NCI-H1694 treated with DMSO at 0.1 percent for 48 hours (cell line): ENCODE results near the gene PCNX1.
"Not testable (repeated sequence)": the region's sequence is repeated elsewhere in the genome, so short reads cannot be mapped to it uniquely, and the experiment has no call there.

Source experiments
- DNase-seq: peaks from one replicate; lab custom pipeline; 2025; lab: John Stamatoyannopoulos, UW

PCNX1 gene

DNA sequence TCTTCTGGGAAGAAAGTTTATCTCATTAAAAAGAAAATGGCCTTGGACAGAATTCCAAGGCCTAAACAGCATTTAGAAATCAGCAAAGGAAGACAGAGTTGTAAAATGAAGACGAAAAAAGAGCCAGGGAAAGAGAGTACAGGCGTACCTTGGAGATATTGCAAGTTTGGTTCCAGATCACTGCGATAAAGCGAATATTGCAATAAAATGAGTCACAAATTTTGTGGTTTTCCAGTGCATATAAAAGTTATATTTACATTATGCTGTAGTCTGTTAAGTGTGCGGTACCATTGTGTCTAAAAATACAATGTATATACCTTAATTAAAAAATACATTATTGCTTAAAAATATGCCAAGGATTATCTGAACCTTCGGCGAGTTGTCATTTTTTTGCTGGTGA, 9.0 kb downstream of the PCNX1 start:
- DNase-seq = no peak

- no peak for DNase-seq
These were observed 9.5 kb downstream of the PCNX1 start for GRCh38 chr14:70916799-70917198.

DNA sequence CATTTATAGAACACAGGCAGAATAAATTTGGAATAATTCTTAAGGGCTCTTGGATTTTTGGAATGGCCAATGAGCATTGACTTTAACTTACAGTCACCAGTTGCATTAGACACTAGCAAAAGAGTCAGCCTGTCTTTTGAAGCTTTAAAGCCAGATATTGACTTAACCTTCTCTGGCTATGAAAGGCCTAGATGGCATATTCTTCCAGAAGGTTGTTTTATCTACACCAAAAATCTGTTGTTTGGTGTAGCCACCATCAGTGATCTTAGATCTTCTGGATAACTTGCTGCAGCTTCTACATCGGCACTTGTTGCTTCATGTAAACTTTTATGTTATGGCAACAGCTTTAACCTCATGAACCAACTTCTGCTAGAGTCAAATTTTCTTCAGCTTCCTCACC, 10.4 kb downstream of the PCNX1 start:
- DNase-seq = no peak

- no peak for DNase-seq
These were observed 12.5 kb downstream of the PCNX1 start for GRCh38 chr14:70919774-70920173.

DNA sequence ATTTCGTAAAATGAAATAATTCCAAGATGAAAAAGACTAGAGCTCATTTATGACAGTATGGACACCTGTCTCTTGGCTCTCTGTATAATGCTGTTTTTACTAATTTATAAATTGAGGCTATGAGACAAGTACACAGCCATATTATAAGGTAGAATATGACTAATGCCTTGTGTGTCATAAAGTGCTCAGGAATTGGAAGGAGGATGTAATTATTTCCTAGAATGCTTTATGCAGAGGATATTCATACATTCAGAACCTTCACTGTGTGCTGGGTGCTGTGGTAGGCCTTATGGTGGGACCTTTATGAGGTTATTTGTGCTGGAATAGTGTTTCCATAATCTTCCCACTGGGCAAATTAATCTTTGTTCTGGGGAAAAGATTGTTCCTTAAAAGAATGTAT, 13.3 kb downstream of the PCNX1 start:
- DNase-seq = no peak

- no peak for DNase-seq
These were observed 14.4 kb downstream of the PCNX1 start for GRCh38 chr14:70921669-70922068.

DNA sequence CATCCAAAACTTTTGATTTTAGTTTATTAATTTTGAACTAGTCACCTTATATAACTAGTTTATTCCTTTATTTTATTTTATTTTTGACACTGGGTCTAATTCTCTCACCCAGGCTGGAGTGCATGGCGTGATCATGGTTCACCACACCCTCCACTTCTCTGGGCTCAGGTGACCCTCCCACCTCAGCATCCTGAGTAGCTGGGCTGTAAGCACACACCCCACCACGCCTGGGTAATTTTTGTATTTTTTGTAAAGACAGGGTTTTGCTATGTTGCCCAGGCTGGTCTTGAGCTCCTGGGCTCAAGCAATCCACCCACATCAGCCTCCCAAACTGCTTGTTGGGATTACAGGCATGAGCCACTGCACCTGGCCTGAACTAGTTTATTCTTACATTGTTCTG, 17.3 kb downstream of the PCNX1 start:
- no peak for DNase-seq

DNA sequence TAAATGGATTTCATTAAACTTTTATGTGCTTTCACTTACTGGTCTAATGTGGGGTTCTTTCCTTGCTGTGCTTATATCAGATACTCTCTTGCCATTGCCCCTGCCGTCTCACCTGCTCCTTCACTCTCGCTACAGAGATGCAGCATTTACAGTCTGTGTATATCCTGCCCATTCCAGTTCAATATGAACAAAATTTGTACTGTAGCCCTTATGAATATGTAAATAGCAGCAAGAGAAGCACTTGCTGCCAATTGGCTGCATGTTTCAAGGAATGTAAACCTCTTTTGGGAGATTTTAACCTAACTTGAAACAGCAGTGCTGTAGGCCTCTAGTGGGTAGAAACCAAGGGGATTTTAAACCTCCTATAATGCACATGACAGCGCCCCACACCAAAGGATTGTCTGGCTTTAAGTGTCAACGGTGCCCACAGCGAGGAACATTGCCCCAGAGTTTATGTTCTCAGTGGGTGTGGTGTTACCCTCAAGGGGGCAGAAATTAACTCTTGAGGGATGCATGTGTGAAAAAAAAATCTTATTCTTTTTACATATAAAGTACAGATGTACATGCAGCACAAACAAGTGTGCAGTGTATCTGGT, 19.1 kb downstream of the PCNX1 start:
- no peak for DNase-seq

DNA sequence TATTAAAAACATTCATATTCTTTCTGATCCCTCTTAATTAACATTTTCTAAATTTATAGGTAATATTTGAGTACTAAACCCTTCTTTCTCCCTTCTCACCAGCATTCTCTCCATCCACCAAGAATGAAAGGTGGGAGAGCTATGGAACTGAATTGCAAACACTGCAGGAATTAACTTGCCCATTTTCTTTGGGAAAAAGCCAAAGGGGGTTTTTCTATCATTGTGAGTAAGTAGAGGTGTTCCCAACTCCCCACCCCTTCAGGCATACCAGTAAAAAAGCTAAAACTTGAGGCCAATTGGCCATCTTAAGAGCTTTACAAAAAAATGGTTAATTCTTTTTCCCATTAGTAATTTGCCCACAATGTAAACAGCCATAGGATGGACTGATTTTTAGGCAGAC, 23.7 kb downstream of the PCNX1 start:
- no peak for DNase-seq

GRCh38 chr14:70934084-70934483, 26.8 kb downstream of the PCNX1 start:
- DNase-seq = no peak

DNA sequence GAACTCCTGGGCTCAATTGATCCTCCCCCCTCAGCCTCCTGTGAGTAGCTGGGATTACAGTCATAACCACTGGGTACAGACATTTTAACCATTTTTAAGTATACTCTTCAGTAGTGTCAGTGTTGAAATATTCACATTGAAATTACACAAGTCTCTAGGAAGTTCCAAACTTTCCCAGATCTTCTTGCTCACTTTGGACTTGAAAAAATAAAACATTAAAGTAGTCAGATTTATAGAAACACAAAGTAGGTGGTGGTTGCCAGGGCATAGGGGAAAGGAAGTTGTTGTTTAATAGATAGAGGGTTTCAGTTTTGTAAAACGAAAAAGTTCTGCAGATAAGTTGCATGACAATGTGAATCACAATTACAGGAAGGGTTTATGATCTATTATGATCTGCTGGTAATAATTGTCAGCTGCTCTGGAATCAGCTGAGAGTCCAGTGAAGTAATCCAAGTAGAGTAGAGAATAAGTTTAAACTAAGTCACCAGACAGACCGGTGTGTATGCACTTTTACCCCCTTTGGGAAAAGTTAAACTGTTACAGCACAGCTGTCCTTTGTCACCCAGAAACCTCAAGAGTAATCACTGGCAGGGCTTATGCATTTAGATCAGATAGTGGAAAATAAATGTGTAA, 27.4 kb downstream of the PCNX1 start:
- DNase-seq = no peak

- DNase-seq = no peak
These were observed 27.9 kb downstream of the PCNX1 start for GRCh38 chr14:70935135-70935534.

GRCh38 chr14:70939693-70940092, 32.4 kb downstream of the PCNX1 start:
- DNase-seq = not testable (repeated sequence)

GRCh38 chr14:70941637-70942341, 34.5 kb downstream of the PCNX1 start:
- DNase-seq = not testable (repeated sequence)

DNA sequence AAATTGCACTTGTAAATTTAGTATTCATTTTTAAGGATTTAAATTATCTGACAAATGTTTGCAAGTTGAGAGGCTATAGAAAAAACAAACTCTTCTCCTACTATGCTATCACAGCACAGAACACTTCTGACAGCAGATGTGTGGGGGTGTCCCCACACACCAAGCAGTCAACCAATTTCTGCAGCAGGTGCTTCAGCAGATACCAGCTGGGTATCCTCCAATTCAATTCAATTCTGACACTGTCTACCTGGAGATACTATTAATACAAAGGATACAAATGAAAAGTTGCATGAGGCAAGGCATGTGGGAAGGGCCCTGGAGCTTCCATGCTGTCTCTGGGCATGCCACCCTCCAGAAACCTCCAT, 35.1 kb downstream of the PCNX1 start:
- DNase-seq = no peak

- DNase-seq = not testable (repeated sequence)
These were observed 35.5 kb downstream of the PCNX1 start for GRCh38 chr14:70942721-70943120.

GRCh38 chr14:70943838-70944237, 36.6 kb downstream of the PCNX1 start:
- no peak for DNase-seq

DNA sequence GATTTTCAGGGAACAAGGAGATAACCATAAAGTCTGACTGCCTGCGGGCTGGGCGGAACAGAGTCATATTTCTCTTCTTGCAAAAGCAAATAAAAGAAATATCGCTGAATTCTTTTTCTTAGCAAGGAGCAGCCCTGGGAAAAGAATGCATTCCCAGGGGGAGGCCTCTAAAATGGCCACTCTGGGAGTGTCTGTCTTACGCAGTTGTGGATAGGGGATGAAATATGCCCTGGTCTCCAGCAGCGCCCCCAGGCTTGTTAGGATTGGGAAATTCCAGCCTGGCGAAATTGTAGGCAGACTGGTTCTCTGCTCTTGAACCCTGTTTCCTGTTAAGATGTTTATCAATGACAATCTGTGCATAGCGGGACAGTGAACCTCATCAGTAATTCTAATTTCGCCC, 40.5 kb downstream of the PCNX1 start:
- DNase-seq = no peak

GRCh38 chr14:70952485-70952884, 45.2 kb downstream of the PCNX1 start:
- DNase-seq = no peak

DNA sequence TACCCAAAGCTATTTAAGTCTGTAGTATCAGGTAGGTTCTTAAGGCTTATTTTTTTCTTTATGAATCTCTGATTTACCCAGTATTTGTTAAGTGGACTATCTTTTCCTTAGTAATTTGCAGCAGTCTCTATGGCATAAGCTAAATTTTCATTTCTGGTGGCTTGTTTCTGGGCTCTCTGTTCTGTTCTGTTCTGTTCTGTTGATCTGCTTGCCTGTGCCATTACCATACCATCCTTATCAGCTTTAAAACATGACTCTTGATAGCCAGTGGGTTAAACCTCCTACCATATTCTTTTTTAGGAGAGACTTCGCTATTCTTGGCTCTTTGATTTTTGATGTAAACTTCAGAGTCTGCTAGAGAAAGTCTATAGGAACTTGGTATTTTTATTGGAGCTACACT, 46.8 kb downstream of the PCNX1 start:
- DNase-seq = no peak

- DNase-seq = peak; percentile 52
These were observed 48.6 kb downstream of the PCNX1 start for GRCh38 chr14:70955543-70956480.

- DNase-seq = no peak
These were observed 49.3 kb downstream of the PCNX1 start for GRCh38 chr14:70956511-70956910.

DNA sequence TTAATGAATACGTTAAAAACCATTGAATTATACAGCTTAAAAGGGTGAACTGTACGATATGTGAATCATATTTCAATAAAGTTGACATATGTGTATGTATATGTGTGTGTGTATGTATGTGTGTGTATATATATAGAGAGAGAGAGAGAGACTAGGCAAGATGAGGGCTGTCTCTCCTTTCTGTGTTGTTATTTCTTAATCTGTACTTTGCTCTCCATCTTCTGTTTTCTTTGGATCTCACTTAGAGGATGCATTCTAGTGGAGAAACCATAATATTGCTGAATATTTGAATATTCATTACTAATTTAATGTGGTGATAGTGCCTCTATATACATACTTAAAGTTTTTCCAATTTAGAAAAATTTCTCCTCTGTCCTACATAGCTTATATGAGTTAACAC, 50.5 kb downstream of the PCNX1 start:
- no peak for DNase-seq
